Suppressor macrophage (primary cell): ENCODE data around the gene UNC13C.
"Not testable (repeated sequence)": the region's sequence is repeated elsewhere in the genome, so short reads cannot be mapped to it uniquely, and the experiment has no call there.

Source experiments
- DNase-seq, 4 experiments: peaks; one replicate each; pipeline ENCODE4 v3.0.0-alpha.2; 2020 to 2022

The UNC13C gene

DNA sequence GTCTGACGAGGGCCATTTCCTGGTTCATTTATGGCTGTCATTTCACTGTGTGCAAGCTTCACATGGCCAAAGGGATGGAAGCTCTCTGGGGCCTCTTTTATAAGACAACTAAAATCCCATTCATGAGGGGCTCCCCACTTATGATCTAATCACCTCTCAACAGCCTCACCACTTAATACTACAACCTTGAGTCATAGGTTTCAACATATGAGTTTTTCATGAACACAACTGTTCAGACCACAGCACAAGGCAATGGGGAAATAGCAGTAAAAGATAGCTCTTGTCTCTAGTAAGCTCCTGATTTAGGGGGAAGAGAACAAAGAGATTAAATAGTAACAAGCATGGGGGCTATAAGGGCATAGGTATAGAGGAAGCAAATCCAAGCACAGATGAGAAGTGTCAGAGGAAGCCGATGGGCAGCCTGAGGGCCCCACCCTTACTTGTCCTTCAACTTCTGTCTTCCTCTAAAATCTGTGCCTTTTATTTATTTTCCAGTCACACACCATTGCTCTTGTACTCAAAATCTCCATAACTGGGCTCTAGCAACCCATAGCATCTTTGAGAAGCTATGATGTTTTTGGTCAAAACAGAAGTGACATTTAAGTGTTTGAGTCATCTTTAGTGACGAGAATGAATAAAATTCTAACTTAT lies 329.1 kb downstream of the UNC13C start:
- no peak for DNase-seq

DNA sequence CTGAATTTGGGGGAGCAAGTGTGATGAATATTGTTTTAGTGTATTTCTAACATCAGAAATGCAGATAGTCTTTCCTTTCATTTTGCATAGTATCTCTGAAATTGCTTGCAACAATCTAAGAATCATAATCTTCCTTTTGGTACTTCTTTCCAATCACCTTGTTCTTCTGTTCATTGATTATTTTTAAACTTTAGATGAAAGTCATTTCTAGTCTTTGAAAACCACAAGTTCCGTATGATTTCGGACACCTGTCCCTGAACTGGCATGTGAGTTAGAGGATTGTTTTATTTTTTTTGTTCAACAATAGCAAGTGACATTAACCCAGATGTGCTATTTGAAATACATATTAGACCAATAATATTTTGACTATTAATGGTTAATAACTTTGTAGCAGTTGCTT lies 329.7 kb downstream of the UNC13C start:
- DNase-seq = no peak

DNA sequence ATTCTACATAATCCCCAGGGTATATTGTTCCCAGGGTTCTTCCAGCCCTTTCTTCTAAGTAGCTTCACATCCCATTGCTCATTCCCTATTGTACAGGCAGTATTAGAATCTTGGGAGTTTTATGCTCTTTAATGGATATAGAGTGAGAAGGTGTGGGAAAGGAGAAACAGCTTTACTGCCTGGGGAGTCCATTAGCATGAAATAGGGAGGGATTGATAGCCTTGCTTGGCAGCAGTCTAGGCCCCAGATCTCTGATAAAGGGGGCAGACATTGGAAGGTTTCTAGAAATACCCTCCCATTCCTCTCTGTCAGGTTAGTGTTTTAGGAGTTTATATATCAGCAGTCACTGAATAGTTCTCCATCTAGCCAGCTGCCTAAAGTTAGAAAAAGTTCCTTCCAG lies 334.3 kb downstream of the UNC13C start:
- no peak for DNase-seq

DNA sequence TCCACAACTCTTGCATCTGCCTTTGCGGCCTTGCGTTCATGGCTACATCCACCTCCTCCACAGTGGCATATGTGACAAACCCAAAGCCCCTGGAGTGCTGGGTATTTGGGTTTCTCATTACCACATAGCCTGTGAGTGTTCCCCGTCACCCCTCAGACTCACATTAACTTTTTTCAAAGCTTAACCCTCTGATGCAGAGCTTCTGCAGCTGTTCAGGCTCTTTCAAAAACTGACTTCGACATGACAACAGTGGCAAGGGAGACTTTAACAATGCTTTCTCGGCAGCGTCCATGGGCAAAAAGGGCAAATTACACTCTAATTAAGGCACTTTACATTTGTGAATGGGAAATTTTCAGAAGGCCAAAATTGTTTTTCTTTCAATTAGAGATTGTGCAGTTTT lies 343.2 kb downstream of the UNC13C start:
- no peak for DNase-seq

DNA sequence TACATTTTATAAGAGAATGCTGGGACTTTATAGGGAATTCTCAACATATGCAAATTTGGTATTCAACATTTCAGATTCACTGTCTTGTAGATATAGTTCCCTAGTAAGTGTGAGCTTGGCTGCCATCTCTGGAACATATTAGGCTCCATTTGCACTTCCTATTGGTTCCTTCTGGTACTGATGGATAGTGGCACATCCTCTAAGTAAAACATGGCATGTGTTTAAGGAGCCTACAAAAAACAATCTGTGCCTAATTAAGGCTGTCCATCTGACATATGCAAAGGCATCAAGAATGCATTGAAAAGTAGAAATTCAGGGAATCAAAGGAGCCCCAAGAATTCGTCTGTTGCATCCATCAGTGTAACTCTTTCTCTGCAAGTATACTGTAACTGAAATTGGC lies 344.1 kb downstream of the UNC13C start:
- DNase-seq = no peak

DNA sequence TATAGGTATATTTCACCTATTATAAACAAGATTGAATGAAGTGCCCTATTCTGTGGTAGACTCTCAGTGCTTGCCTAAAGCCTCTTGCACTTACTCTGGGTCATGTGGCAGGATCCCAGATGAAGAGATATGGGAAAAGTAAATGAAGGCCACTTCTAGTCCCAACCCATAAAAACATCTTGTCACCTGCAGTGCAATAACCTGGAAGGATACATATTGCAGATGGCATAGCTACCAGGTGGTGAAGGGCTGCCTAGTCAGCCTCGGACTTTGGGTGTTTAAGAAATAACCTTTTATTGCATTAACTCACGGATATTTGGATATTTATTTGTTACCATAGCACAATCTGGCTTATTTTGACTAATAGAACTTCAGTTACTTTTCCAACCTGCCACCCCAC lies 367.1 kb downstream of the UNC13C start:
- no peak for DNase-seq

GRCh38 chr15:54345827-54346226 lies 367.6 kb downstream of the UNC13C start:
- DNase-seq = no peak

GRCh38 chr15:54347082-54347827 lies 369.0 kb downstream of the UNC13C start:
- no peak for DNase-seq

- no peak for DNase-seq
Observed at GRCh38 chr15:54353726-54354125, 375.5 kb downstream of the UNC13C start.

- no peak for DNase-seq
Observed at GRCh38 chr15:54354341-54354740, 376.1 kb downstream of the UNC13C start.

GRCh38 chr15:54364961-54365360 lies 386.7 kb downstream of the UNC13C start:
- no peak for DNase-seq

GRCh38 chr15:54373332-54373731 lies 395.1 kb downstream of the UNC13C start:
- DNase-seq = no peak

- DNase-seq = no peak
Observed at GRCh38 chr15:54374184-54374952, 396.1 kb downstream of the UNC13C start.

GRCh38 chr15:54387799-54388198 lies 409.6 kb downstream of the UNC13C start:
- no peak for DNase-seq

DNA sequence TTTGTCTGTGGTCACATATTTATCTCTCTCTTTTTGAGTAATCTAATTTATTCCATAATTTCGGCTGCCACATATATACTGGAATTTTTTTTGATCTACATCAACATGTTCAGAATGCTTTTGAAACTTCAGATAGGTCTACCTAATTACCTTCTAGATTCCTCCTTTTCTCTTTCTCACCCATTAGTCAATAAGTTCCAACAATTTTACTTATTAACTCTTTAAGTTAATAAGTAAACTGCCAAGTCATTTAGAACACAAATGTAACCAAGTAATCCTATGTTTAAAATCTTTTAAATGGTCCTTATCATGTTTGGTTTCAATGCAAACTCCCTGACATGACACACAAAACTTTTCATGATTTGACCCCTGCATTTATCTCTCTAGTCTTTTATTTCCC lies 410.5 kb downstream of the UNC13C start:
- no peak for DNase-seq

GRCh38 chr15:54410481-54410880 lies 432.2 kb downstream of the UNC13C start:
- DNase-seq = no peak

DNA sequence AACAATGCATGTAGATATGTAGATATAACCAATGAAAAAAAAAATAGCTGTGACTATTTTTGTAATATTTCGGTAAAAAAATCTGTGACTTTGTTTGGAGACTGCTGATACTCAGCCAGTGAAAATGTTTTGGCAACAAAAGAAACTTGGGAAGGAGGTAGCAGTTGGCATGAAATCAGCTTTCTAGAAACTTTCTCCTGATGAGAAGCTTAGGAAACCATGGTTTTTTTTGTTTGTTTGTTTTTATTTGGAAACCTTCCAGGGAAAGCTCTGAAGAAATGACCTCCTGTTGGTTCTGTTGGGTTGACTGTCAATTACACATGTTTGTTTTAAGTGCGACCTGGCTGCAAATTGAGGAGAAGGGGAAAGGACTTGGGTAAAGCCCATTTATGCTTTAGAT lies 445.9 kb downstream of the UNC13C start:
- DNase-seq = no peak

- DNase-seq = no peak
Observed at GRCh38 chr15:54428596-54428995, 450.4 kb downstream of the UNC13C start.

DNA sequence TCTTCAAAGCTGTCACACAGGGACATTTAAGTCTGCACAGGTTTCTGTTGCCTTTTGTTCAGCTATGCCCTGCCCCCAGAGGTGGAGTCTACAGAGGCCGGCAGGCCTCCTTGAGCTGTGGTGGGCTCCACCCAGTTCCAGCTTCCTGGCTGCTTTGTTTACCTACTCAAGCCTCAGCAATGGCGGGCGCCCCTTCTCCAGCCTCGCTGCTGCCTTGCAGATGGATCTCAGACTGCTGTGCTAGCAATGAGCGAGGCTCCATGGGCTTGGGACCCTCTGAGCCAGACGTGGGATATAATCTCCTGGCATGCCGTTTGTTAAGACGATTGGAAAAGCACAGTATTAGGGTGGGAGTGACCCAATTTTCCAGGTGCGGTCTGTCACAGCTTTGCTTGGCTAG lies 472.0 kb downstream of the UNC13C start:
- not testable (repeated sequence) for DNase-seq

DNA sequence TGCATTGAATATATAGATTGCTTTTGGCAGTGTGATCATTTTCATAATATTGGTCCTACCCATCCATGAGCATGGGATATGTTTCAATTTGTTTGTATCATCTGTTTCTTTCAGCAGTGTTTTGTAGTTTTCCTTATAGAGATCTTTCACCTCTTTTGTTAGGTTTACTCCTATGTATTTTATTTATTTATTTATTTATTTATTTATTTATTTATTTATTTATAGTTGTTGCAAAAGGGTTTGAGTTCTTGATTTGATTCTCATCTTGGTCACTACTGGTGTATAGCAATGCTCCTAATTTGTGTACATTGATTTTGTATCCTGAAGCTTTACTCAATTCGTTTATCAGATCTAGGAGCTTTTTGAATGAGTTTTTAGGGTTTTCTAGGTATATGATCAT lies 478.2 kb downstream of the UNC13C start:
- no peak for DNase-seq

- DNase-seq = no peak
Observed at GRCh38 chr15:54462511-54462913, 484.3 kb downstream of the UNC13C start.

DNA sequence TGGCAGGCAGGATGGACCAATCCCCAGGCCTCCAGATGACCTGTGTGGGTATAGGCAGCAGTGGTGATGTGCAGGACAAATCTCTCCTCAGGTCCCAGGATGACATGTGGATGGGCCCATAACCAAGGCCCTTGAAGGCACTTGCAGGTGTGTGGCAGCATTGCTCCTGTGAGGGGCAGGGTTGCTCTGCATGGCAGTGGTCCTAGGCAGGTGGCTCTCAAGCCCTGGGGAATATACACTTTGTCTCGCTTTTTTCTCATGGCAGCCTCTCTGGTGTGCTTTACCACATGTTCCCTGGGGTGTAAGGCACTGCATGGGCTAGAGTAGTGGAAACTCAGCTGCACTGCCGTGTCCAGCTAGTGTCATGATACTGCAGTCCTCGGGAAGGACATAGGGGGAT lies 503.6 kb downstream of the UNC13C start:
- no peak for DNase-seq

DNA sequence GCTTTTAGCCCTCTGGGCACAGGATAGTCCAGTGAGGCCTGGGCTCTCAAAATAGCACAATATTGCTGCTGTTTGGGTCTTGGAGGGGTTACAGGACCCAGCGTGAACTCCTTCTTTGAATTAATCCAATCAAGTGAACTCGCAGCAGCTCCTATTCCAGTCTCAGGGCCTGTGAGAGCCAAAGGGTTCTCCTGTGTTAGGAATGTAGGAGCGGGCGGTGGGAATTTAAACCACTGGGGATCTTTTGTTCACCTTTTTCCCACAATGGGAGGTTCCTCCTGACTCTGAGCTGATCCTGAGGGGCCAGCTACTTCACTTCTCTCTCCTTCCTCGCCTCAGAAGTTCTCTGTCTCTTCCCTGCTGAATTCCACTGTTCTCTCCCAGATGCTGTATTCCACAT lies 504.0 kb downstream of the UNC13C start:
- no peak for DNase-seq

GRCh38 chr15:54500330-54500729 lies 522.1 kb downstream of the UNC13C start:
- DNase-seq = no peak
